H1 (cell line): ENCODE data around the gene PPP1R2. TPM values are rescaled to one million over a fixed set of nuclear protein-coding genes. Genes with fewer than 3 reads are reported as not detected.

Source experiments
- CTCF ChIA-PET: fragments of 300-600 bp; sonication (Branson Sonifier 250); formaldehyde crosslinking; loops from one replicate; lab custom pipeline; 2021; ENCODE audit not compliant: partially characterized antibody; lab: Charles Lee
- POLR2A ChIA-PET: fragments of 300-600 bp; sonication (Branson Sonifier 250); formaldehyde crosslinking; loops from one replicate; lab custom pipeline; 2021; ENCODE audit warnings: inconsistent platforms; ENCODE audit not compliant: partially characterized antibody; lab: Charles Lee
- DNase-seq, 2 experiments: peaks; one replicate each; pipeline versions ENCODE4 v3.0.0 to v3.0.0-alpha.2; 2010 to 2022; ENCODE audit warnings: low spot score in 2 of 2, low read depth in 1 of 2, mixed read lengths in 1 of 2
- FAIRE-seq: peaks from 2 replicates; lab custom pipeline; 2011; peaks lifted over from hg19 to GRCh38; lab: Jason Lieb, UNC
- H2AFZ ChIP-seq: 2 replicates; pipeline ENCODE4 v1.8.1; 2012; ENCODE audit warnings: low read length, inconsistent platforms
- H2AK5ac ChIP-seq: 2 replicates; pipeline ENCODE4 v1.6.1; 2013; ENCODE audit warnings: low read depth, low read length
- H2BK120ac ChIP-seq: replicated peaks from 2 replicates; pipeline ENCODE3; 2013; ENCODE audit warnings: low read depth, low read length, inconsistent platforms
- H2BK12ac ChIP-seq: 2 replicates; pipeline ENCODE4 v1.6.1; 2013; ENCODE audit warnings: low read depth, low read length
- H2BK15ac ChIP-seq: 2 replicates; pipeline ENCODE4 v1.6.1; 2013; ENCODE audit warnings: low read length
- H2BK20ac ChIP-seq: 2 replicates; pipeline ENCODE4 v1.6.1; 2013; ENCODE audit warnings: low read length
- H2BK5ac ChIP-seq: 2 replicates; pipeline ENCODE4 v1.6.1; 2013; ENCODE audit warnings: low read depth, low read length
- H3K14ac ChIP-seq: 2 replicates; pipeline ENCODE4 v1.6.1; 2013; ENCODE audit warnings: inconsistent platforms; ENCODE audit not compliant: insufficient read length
- H3K18ac ChIP-seq: 2 replicates; pipeline ENCODE4 v1.6.1; 2013; ENCODE audit warnings: low read length; ENCODE audit errors: extremely low read depth
- H3K23ac ChIP-seq: 2 replicates; pipeline ENCODE4 v1.6.1; 2013; ENCODE audit warnings: inconsistent platforms; ENCODE audit not compliant: insufficient read length
- H3K23me2 ChIP-seq: 2 replicates; pipeline ENCODE4 v1.6.1; 2013; ENCODE audit warnings: low read depth, low read length
- H3K27ac ChIP-seq: 2 replicates; pipeline ENCODE4 v1.6.1; 2011; ENCODE audit warnings: low read depth, low read length, inconsistent platforms
- H3K27me3 ChIP-seq, 4 experiments: replicated peaks in 1 of 4; 1 replicate in 1 of 4; 2 replicates in 3 of 4; pipeline versions ENCODE4 v1.6.1 to v1.8.1; 2011 to 2013; ENCODE audit warnings: low read length in 3 of 4, mild to moderate bottlenecking in 3 of 4, inconsistent platforms in 2 of 4, mixed read lengths in 2 of 4, moderate library complexity in 1 of 4; ENCODE audit not compliant: control insufficient read depth in 3 of 4, insufficient read depth in 3 of 4; ENCODE audit errors: extremely low read depth in 1 of 4
- H3K36me3 ChIP-seq, 4 experiments: 2 replicates each; pipeline versions ENCODE4 v1.6.1 to v1.8.1; 2011 to 2013; ENCODE audit warnings: mild to moderate bottlenecking in 4 of 4, low read length in 3 of 4, moderate library complexity in 2 of 4, control low read depth in 1 of 4, inconsistent platforms in 1 of 4; ENCODE audit not compliant: insufficient read depth in 4 of 4, control insufficient read depth in 2 of 4
- H3K4ac ChIP-seq: replicated peaks from 2 replicates; pipeline ENCODE3; 2013; ENCODE audit warnings: low read length, low read depth, mixed read lengths, inconsistent platforms; ENCODE audit not compliant: insufficient read length
- H3K4me1 ChIP-seq, 4 experiments: replicated peaks in 1 of 4; 1 replicate in 1 of 4; 2 replicates in 3 of 4; pipeline versions ENCODE4 v1.6.1 to v1.8.1; 2011 to 2013; ENCODE audit warnings: low read length in 3 of 4, inconsistent platforms in 2 of 4, mixed read lengths in 1 of 4; ENCODE audit not compliant: insufficient read depth in 4 of 4, control insufficient read depth in 3 of 4
- H3K4me2 ChIP-seq, 2 experiments: 2 replicates each; pipeline versions ENCODE4 v1.6.1 to v1.8.1; 2011 to 2013; ENCODE audit warnings: low read depth in 2 of 2, low read length in 2 of 2, control low read depth in 1 of 2, inconsistent platforms in 1 of 2, mild to moderate bottlenecking in 1 of 2; ENCODE audit not compliant: insufficient read depth in 1 of 2
- H3K4me3 ChIP-seq, 4 experiments: fragments of 200-600, 300-600 bp in 1 of 4; sonication (generic), shearing (Covaris generic), sonication (Bioruptor Twin) in 1 of 4; 2 replicates each; pipeline versions ENCODE4 v1.5.1 to v1.8.1; 2011 to 2016; ENCODE audit warnings: low read length in 4 of 4, low read depth in 3 of 4, control low read depth in 2 of 4, inconsistent platforms in 2 of 4, mild to moderate bottlenecking in 2 of 4, mixed read lengths in 1 of 4, moderate library complexity in 1 of 4; ENCODE audit not compliant: insufficient read depth in 2 of 4; ENCODE audit errors: extremely low read depth in 1 of 4
- H3K56ac ChIP-seq: replicated peaks from 2 replicates; pipeline ENCODE3; 2013; ENCODE audit warnings: low read depth, mild to moderate bottlenecking, mixed read lengths, low read length, inconsistent platforms; ENCODE audit not compliant: insufficient read length
- H3K79me1 ChIP-seq: 2 replicates; pipeline ENCODE4 v1.6.1; 2013; ENCODE audit warnings: low read depth, low read length, control low read depth
- H3K79me2 ChIP-seq, 2 experiments: 2 replicates each; pipeline versions ENCODE4 v1.6.1 to v1.8.1; 2012 to 2013; ENCODE audit warnings: low read length in 2 of 2, mild to moderate bottlenecking in 2 of 2, inconsistent platforms in 1 of 2; ENCODE audit not compliant: insufficient read depth in 2 of 2, control insufficient read depth in 1 of 2
- H3K9ac ChIP-seq, 4 experiments: replicated peaks in 1 of 4; 1 replicate in 1 of 4; 2 replicates in 3 of 4; pipeline versions ENCODE4 v1.6.1 to v1.8.1; 2011 to 2013; ENCODE audit warnings: low read depth in 3 of 4, low read length in 3 of 4, control low read depth in 2 of 4, mild to moderate bottlenecking in 2 of 4, moderate library complexity in 2 of 4, inconsistent platforms in 1 of 4; ENCODE audit errors: extremely low read depth in 1 of 4
- H3K9me3 ChIP-seq, 2 experiments: 2 replicates each; pipeline versions ENCODE4 v1.6.1 to v1.8.1; 2012 to 2013; ENCODE audit warnings: mild to moderate bottlenecking in 2 of 2, moderate library complexity in 2 of 2, control low read depth in 1 of 2, inconsistent platforms in 1 of 2, low read depth in 1 of 2, low read length in 1 of 2, mixed read lengths in 1 of 2; ENCODE audit not compliant: insufficient read depth in 2 of 2
- H4K20me1 ChIP-seq, 2 experiments: replicated peaks in 1 of 2; 2 replicates each; pipeline versions ENCODE3 to v1.8.1; 2011 to 2013; ENCODE audit warnings: inconsistent platforms in 2 of 2, low read length in 2 of 2, mild to moderate bottlenecking in 1 of 2; ENCODE audit not compliant: insufficient read depth in 2 of 2, control insufficient read depth in 1 of 2
- H4K5ac ChIP-seq: 2 replicates; pipeline ENCODE4 v1.6.1; 2013; ENCODE audit warnings: low read length, low read depth, mixed read lengths, inconsistent platforms; ENCODE audit not compliant: insufficient read length
- H4K8ac ChIP-seq: 2 replicates; pipeline ENCODE4 v1.8.0; 2013; ENCODE audit warnings: mild to moderate bottlenecking, moderate library complexity, low read length, inconsistent platforms; ENCODE audit not compliant: insufficient read depth; ENCODE audit errors: extremely low read depth
- H4K91ac ChIP-seq: replicated peaks from 2 replicates; pipeline ENCODE3; 2013; ENCODE audit warnings: low read length, mixed read lengths, inconsistent platforms; ENCODE audit not compliant: insufficient read length
- CEBPB ChIP-seq: IDR thresholded peaks from 2 replicates; pipeline ENCODE4 v1.6.1; 2012; ENCODE audit warnings: low read depth, low read length
- CREB1 ChIP-seq: IDR thresholded peaks from 2 replicates; pipeline ENCODE4 v1.6.1; 2012; ENCODE audit warnings: inconsistent platforms
- FOSL1 ChIP-seq: IDR thresholded peaks from 2 replicates; pipeline ENCODE4 v1.6.1; 2011; ENCODE audit warnings: mild to moderate bottlenecking, low read depth, low read length, moderate library complexity; ENCODE audit not compliant: insufficient read depth
- GABPA ChIP-seq: IDR thresholded peaks from 2 replicates; pipeline ENCODE4 v1.6.1; 2011; ENCODE audit warnings: mild to moderate bottlenecking, low read length, moderate library complexity, borderline replicate concordance; ENCODE audit not compliant: insufficient read depth
- KDM1A ChIP-seq: fragments of 200-600, 300-600 bp; sonication (generic); IDR thresholded peaks from 2 replicates; pipeline ENCODE4 v1.7.1; 2016; ENCODE audit warnings: mild to moderate bottlenecking, low read length, borderline replicate concordance
- NANOG ChIP-seq: IDR thresholded peaks from 2 replicates; pipeline ENCODE4 v1.6.1; 2011; ENCODE audit warnings: low read length, low read depth, mild to moderate bottlenecking, inconsistent platforms; ENCODE audit not compliant: insufficient read depth, poor library complexity, severe bottlenecking
- POLR2AphosphoS5 ChIP-seq: IDR thresholded peaks from 2 replicates; pipeline ENCODE4 v1.6.1; 2011; ENCODE audit warnings: low read depth, low read length
- RFX5 ChIP-seq: IDR thresholded peaks from 2 replicates; pipeline ENCODE4 v1.6.1; 2011; ENCODE audit warnings: low read depth, low read length, improper control_type of control experiment, borderline replicate concordance
- TAF1 ChIP-seq: IDR thresholded peaks from 2 replicates; pipeline ENCODE4 v1.6.1; 2011; ENCODE audit warnings: mild to moderate bottlenecking, low read depth, low read length
- WGBS, 2 experiments: shearing (Covaris generic) in 1 of 2; methylation state at CpG; one replicate each; pipeline versions ENCODE4 v1.1.6 to v1.1.7; 2013 to 2015; ENCODE audit warnings: low lambda C conversion rate in 2 of 2, mixed read lengths in 2 of 2, inconsistent platforms in 1 of 2, low coverage in 1 of 2, missing lambda C conversion rate in 1 of 2; ENCODE audit not compliant: insufficient replicate concordance in 2 of 2, insufficient coverage in 1 of 2, insufficient read length in 1 of 2; ENCODE audit errors: extremely low coverage in 1 of 2, missing lambda C conversion rate in 1 of 2; 5-methylcytosine and 5-hydroxymethylcytosine counted together
- polyA plus RNA-seq, 7 experiments: library from polyadenylated mRNA; depleted of rRNA in 3 of 7; stranded (reverse) in 5 of 7; unstranded in 2 of 7; fragments of >200 nt in 5 of 7; fragments of 200-250 nt in 2 of 7; gene quantifications; 1 replicate in 5 of 7; 2 replicates in 1 of 7; 4 replicates in 1 of 7; pipeline versions ENCODE4 v1.2.1 to v1.2.3, GENCODE V29; 2011 to 2013; ENCODE audit warnings: missing spikeins in 2 of 7, mixed read lengths in 2 of 7
- total RNA-seq: library from RNA; stranded (reverse); fragmentation: NEBNext Ultra II Directional; extraction: Animal tissue kit (Norgen Biotek cat#: 25700); gene quantifications from 2 replicates; pipeline ENCODE4 v1.2.1, GENCODE V29; 2021

The PPP1R2 gene
- total and polyA plus RNA-seq, 2 of the 8 experiments (the other 6 are each of a cell fraction or from before 2014, with no cell fraction given): 14.0 to 26.5 TPM

GRCh38 chr3:195566797-195567196, 23.7 kb upstream of the PPP1R2 start:
- Histone ChIP-seq H2BK20ac (no peak overlapping the region), H3K4me2 (no peak overlapping the region), H3K18ac (no peak overlapping the region), H3K27me3 (no peaks in the 10 kb centered on the region), H3K27ac (no peak overlapping the region), H2BK120ac (no peak overlapping the region), H3K4me3 (no peak overlapping the region), H3K79me2 (no peaks in the 10 kb centered on the region), H4K20me1 (no peaks in the 10 kb centered on the region), H4K8ac (no peak overlapping the region), H2BK5ac (no peak overlapping the region), H2AK5ac (no peak overlapping the region), H3K14ac (no peak overlapping the region), H3K79me1 (no peaks in the 10 kb centered on the region), H3K56ac (no peak overlapping the region), H3K36me3 (no peaks in the 10 kb centered on the region), H3K9ac (no peak overlapping the region), H2BK15ac (no peak overlapping the region)
- no peak for FAIRE-seq
- WGBS, 2 experiments: 87% methylated on average over 6 of the region's 6 CpGs; no CpG with 5 or more reads in 1 of the 2 experiments
- DNase-seq: no peak
- CTCF ChIA-PET: interaction anchor here (0.6 to 2.6 kb wide), 6 partner anchors 9 to 290 kb away, joined by 3 to 9 read pairs (median 4); no protein-coding TSS in a partner anchor
- TF ChIP-seq FOSL1 (no peak), RFX5 (no peak), CEBPB (no peak), KDM1A (no peak), GABPA (no peak), CREB1 (no peak), TAF1 (no peak), NANOG (no peak), POLR2AphosphoS5 (no peak)
- TF ChIP-seq, all 59 proteins: peak for 0
- H4K5ac ChIP-seq: no peak overlapping the region
- H2BK12ac ChIP-seq: no peak overlapping the region
- H4K91ac ChIP-seq: no peak overlapping the region
- no peaks in the 10 kb centered on the region for H3K23me2 ChIP-seq
- H2AFZ ChIP-seq: no peak overlapping the region
- H3K23ac ChIP-seq: no peak overlapping the region
- POLR2A ChIA-PET: interaction anchor here (1.1 to 1.6 kb wide), 2 partner anchors 8 to 12 kb away, joined by 3 read pairs; no protein-coding TSS in a partner anchor
- no peak overlapping the region for H3K4ac ChIP-seq
- H3K9me3 ChIP-seq: no peaks in the 10 kb centered on the region
- no peaks in the 10 kb centered on the region for H3K4me1 ChIP-seq
